ENCODE data around the gene PRKAG3.
"Not testable (repeated sequence)": the region's sequence is repeated elsewhere in the genome, so short reads cannot be mapped to it uniquely, and the experiment has no call there.

The PRKAG3 gene

DNA sequence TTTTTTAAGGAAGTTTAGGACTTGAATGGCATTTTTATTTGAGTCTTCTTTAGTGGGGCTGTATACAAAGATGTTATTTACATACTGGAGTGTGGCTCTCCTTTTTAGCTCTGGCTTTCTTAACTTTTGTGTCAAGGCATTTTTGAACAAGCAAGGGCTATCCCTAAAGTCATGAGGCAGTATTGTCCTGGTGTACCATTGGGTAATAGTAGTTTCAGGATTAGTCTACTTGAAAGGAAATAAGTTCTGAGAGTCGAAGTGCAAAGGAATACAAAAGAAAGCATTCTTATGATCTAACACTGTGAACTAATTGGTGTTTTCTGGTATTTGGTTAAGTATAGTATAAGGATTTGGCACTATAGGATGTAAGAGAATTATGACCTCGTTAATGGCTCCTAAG, 51.6 kb downstream of the PRKAG3 start:
- DNase-seq, result no peak

DNA sequence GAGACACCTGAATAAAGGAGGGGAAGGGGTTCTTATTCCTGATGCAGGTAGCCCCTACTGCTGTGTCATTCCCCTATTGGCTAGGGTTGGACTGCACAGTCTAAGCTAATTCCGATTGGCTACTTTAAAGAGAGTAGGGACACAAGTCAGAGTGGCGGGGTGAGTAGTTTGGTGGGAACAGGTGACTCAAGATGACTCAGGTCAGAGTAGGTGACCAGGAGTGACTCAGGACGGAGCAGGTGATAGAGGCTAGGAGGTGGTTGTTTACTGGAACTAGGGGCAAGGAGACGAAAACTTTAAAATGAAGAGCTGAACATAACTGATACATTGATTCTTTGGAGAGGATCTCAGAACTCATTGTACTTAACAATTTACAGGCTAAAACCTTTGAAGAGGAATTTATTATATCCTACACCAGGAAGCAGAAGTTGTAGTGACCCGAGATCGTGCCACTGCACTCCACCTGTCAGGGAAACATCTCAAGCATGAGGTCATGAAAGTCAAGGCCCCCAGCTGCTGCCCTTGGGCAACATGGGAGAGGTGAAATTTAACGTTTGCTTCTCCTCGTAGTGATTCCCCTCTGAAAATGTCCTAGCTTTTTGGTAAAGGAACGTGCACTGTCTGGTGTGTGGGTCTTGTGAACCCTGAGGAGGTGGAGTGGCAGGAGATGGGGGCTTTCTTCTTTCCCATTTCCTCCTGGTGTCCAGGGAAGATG, 54.2 kb downstream of the PRKAG3 start:
- DNase-seq, result no peak

DNA sequence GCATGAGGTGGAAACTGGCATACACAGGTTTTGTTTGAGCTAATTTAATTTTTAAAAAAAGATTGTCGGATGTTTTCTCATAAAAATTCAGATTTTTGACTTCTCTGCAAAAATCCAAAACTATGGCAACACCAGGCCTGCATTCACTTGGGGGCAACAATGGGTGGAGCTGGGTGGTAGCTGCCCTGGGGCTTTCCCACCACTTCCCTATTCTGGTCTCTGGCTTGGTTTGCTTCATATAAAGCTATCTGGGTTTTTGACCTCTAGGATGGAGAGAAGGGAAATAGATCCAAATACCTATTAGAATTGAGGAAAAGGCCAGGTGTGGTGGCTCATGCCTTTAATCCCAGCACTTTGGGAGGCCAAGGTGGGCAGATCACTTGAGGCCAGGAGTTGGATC, 55.1 kb downstream of the PRKAG3 start:
- no peak for DNase-seq

DNA sequence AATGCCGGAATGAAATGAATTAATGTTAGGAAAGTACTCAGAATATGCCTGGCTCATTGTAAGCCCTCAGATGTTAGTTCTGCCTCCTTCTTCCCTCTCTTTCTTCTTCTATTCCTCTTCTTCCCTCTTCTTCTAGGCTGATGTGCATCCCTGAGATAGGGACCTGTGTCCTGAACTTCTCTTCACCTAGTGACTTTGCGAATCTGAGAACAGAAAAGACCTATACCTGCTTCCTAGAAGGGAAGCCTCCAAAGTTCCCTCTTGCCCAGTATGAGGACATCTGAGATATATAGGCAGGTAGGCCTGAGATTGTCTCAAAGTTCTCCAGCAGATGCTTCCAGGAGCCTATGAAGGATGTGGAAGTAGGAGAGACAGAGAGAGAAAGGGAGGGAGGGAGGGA, 57.7 kb downstream of the PRKAG3 start:
- no peak for DNase-seq

DNA sequence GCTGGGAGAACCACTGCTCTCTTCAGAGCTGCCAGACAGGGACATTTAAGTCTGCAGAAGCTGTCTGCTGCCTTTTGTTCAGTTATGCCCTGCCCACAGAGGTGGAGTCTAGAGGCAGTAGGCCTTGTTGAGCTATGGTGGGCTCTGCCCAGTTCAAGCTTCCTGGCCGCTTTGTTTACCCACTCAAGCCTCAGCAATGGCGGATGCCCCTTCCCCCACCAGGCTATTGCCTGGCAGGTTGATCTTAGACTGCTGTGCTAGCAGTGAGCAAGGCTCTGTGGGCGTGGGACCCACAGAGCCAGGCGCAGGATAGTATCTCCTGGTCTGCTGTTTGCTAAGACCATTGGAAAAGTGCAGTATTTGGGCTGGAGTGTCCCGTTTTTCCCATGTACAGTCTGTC, 58.8 kb downstream of the PRKAG3 start:
- DNase-seq, result not testable (repeated sequence)
